ENCODE measurements around the gene SEBOX. TPM values are rescaled to one million over a fixed set of nuclear protein-coding genes. Genes with fewer than 3 reads are reported as not detected.

SEBOX gene
- total RNA-seq, 4 donors from 2014 or later, result not detected

GRCh38 chr17:28372203-28372944, 7.4 kb upstream of the SEBOX start:
- TF ChIP-seq POLR2A (IDR thresholded peaks at IDR 0.05), result no peak
- TF ChIP-seq CTCF (IDR thresholded peaks at IDR 0.05), result no peak
- no peak for TF ChIP-seq EP300 (IDR thresholded peaks at IDR 0.05)
- 10 to 13% methylated on average over 34 to 49 of the region's 53 CpGs for WGBS, 2 donors
- no peaks in the 10 kb centered on the region for H3K9me3 ChIP-seq
- no peak for DNase-seq (ENCODE audit: low spot score in 2 of 2)
- peak overlapping the region in 3 of 4 donors; percentile 28 to 73 (median 67) for H3K27ac ChIP-seq
- H3K4me1 ChIP-seq, result peaks cover 0 to 36% (median 17%) of the 10 kb centered on the region in 4 donors
- H3K4me3 ChIP-seq, result peak overlapping the region; percentile 46 to 69 (median 60)
- H3K36me3 ChIP-seq, result peaks cover 0 to 12% (median 0%) of the 10 kb centered on the region in 3 donors
- H3K27me3 ChIP-seq, result no peaks in the 10 kb centered on the region

- peaks cover 0 to 17% (median 0%) of the 10 kb centered on the region in 3 donors for H3K36me3 ChIP-seq
- no peaks in the 10 kb centered on the region for H3K27me3 ChIP-seq
- H3K27ac ChIP-seq, result peak within 1 kb of the TSS; percentile 22 to 73 (median 70)
- no peak for TF ChIP-seq POLR2A (IDR thresholded peaks at IDR 0.05)
- TF ChIP-seq EP300 (IDR thresholded peaks at IDR 0.05), result no peak
- TF ChIP-seq CTCF (IDR thresholded peaks at IDR 0.05), result no peak
- H3K9me3 ChIP-seq, result no peaks in the 10 kb centered on the region
- peak; percentile 51 to 54 for DNase-seq (ENCODE audit: low spot score in 2 of 2)
- H3K4me3 ChIP-seq, result peak within 1 kb of the TSS; percentile 46 to 69 (median 60)
- 1% methylated on average over 65 to 78 of the region's 80 CpGs for WGBS, 2 donors
- H3K4me1 ChIP-seq, result peaks cover 0 to 36% (median 17%) of the 10 kb centered on the region in 4 donors
These were observed 6.5 kb upstream of the SEBOX start, which contains the start of gene SARM1 for GRCh38 chr17:28371245-28372202. TSS of gene SARM1 (plus strand) at chr17:28371694. CDS start at chr17:28372033, 339 bp downstream.

- Histone ChIP-seq H3K9me3 (no peaks in the 10 kb centered on the region), H3K27me3 (no peaks in the 10 kb centered on the region), H3K4me1 (peaks cover 0 to 36% (median 17%) of the 10 kb centered on the region in 4 donors), H3K36me3 (peaks cover 0 to 24% (median 0%) of the 10 kb centered on the region in 3 donors), H3K27ac (peak overlapping the region; percentile 22 to 73 (median 70)), H3K4me3 (peak overlapping the region in 1 of 4 donors; percentile 69)
- 71 to 82% methylated on average over 1 of the region's 1 CpG for WGBS, 2 donors
- no peak for DNase-seq (ENCODE audit: low spot score in 2 of 2)
- TF ChIP-seq CTCF (IDR thresholded peaks at IDR 0.05) (no peak), POLR2A (IDR thresholded peaks at IDR 0.05) (no peak), EP300 (IDR thresholded peaks at IDR 0.05) (no peak)
These were observed 5.7 kb upstream of the SEBOX start for GRCh38 chr17:28370744-28371103.

GRCh38 chr17:28370035-28370743, 5.2 kb upstream of the SEBOX start, which contains the start of gene VTN:
TSS of gene VTN (minus strand) at chr17:28370307. CDS start at chr17:28370203, 104 bp downstream.
- 15 to 25% methylated on average over 7 to 8 of the region's 8 CpGs for WGBS, 2 donors
- peak within 1 kb of the TSS; percentile 22 to 73 (median 70) for H3K27ac ChIP-seq
- no peaks in the 10 kb centered on the region for H3K27me3 ChIP-seq
- no peak for DNase-seq (ENCODE audit: low spot score in 2 of 2)
- H3K9me3 ChIP-seq, result no peaks in the 10 kb centered on the region
- peak within 1 kb of the TSS; percentile 46 to 69 (median 60) for H3K4me3 ChIP-seq
- H3K4me1 ChIP-seq, result peaks cover 0 to 36% (median 17%) of the 10 kb centered on the region in 4 donors
- H3K36me3 ChIP-seq, result peaks cover 0 to 29% (median 0%) of the 10 kb centered on the region in 3 donors
- no peak for TF ChIP-seq POLR2A (IDR thresholded peaks at IDR 0.05)

- Histone ChIP-seq H3K27me3 (no peaks in the 10 kb centered on the region), H3K4me1 (peaks cover 0 to 36% (median 17%) of the 10 kb centered on the region in 4 donors), H3K9me3 (no peaks in the 10 kb centered on the region), H3K36me3 (peaks cover 0 to 35% (median 0%) of the 10 kb centered on the region in 3 donors), H3K27ac (peak overlapping the region in 1 of 4 donors; percentile 73), H3K4me3 (no peak overlapping the region)
- WGBS, 2 donors, result 74 to 80% methylated on average over 7 to 10 of the region's 10 CpGs
- no peak for DNase-seq (ENCODE audit: low spot score in 2 of 2)
- TF ChIP-seq CTCF (IDR thresholded peaks at IDR 0.05) (no peak), POLR2A (IDR thresholded peaks at IDR 0.05) (no peak), EP300 (IDR thresholded peaks at IDR 0.05) (no peak)
These were observed 4.7 kb upstream of the SEBOX start for GRCh38 chr17:28369684-28370034.
